Kidney epithelial cell (primary cell): ENCODE results near the gene ZBTB45. TPM values are rescaled to one million over a fixed set of nuclear protein-coding genes. Genes with fewer than 3 reads are reported as not detected.
"Not testable (repeated sequence)": the region's sequence is repeated elsewhere in the genome, so short reads cannot be mapped to it uniquely, and the experiment has no call there.

Experiments
- DNase-seq: peaks from one replicate; pipeline ENCODE4 v3.0.0-alpha.2; 2010; ENCODE audit warnings: low read depth
- H3K27me3 ChIP-seq: 2 replicates; pipeline ENCODE4 v1.6.0; 2011; ENCODE audit warnings: low read length; ENCODE audit not compliant: control insufficient read depth, insufficient read depth
- H3K36me3 ChIP-seq: 2 replicates; pipeline ENCODE4 v1.5.1; 2011; ENCODE audit warnings: low read length; ENCODE audit not compliant: control insufficient read depth, insufficient read depth
- H3K4me3 ChIP-seq: 2 replicates; pipeline ENCODE4 v1.5.1; 2011; ENCODE audit warnings: low read depth, mild to moderate bottlenecking, control low read depth, low read length
- CTCF ChIP-seq: IDR thresholded peaks from 2 replicates; pipeline ENCODE4 v1.5.1; 2011; ENCODE audit warnings: mild to moderate bottlenecking, moderate library complexity, low read length, control low read depth, inconsistent platforms; ENCODE audit not compliant: insufficient read depth, poor library complexity, severe bottlenecking
- total RNA-seq: library from RNA; depleted of rRNA; stranded (reverse); fragments of >200 nt; gene quantifications from 2 replicates; pipeline ENCODE4 v1.2.3, GENCODE V29; 2015

ZBTB45 gene
- total RNA-seq, 1 donor from 2014 or later = 16.2 TPM

GRCh38 chr19:58513213-58513693, 6.4 kb downstream of the ZBTB45 start:
- Histone ChIP-seq H3K4me3 (no peak overlapping the region), H3K27me3 (no peaks in the 10 kb centered on the region), H3K36me3 (no peaks in the 10 kb centered on the region)
- no peak for TF ChIP-seq CTCF
- DNase-seq = no peak

GRCh38 chr19:58511353-58512208, 8.0 kb downstream of the ZBTB45 start, which contains the start of gene SLC27A5:
SLC27A5 (minus strand) TSS chr19:58511992; CDS start chr19:58511955, 37 bp downstream.
- Histone ChIP-seq H3K27me3 (no peaks in the 10 kb centered on the region), H3K36me3 (no peaks in the 10 kb centered on the region), H3K4me3 (no peak within 1 kb of the TSS)
- no peak for TF ChIP-seq CTCF
- no peak for DNase-seq

- no peak for TF ChIP-seq CTCF
- no peak for DNase-seq
- H3K27me3 ChIP-seq = no peaks in the 10 kb centered on the region
These were observed 9.3 kb downstream of the ZBTB45 start for GRCh38 chr19:58510084-58510862.

GRCh38 chr19:58509731-58510083, 9.9 kb downstream of the ZBTB45 start:
- no peak for DNase-seq
- Histone ChIP-seq H3K36me3 (no peaks in the 10 kb centered on the region), H3K27me3 (no peaks in the 10 kb centered on the region), H3K4me3 (no peak overlapping the region)
- TF ChIP-seq CTCF = no peak

More at GRCh38 chr19:58510084-58510862, 9.3 kb downstream of the ZBTB45 start:
- H3K4me3 ChIP-seq = no peak overlapping the region
- no peaks in the 10 kb centered on the region for H3K36me3 ChIP-seq

GRCh38 chr19:58507602-58508223, 11.9 kb downstream of the ZBTB45 start:
- H3K27me3 ChIP-seq, H3K4me3 ChIP-seq, H3K36me3 ChIP-seq, DNase-seq: not testable (repeated sequence)

GRCh38 chr19:58500242-58500641, 19.4 kb downstream of the ZBTB45 start:
- TF ChIP-seq CTCF = no peak
- no peaks in the 10 kb centered on the region for H3K36me3 ChIP-seq
- no peaks in the 10 kb centered on the region for H3K27me3 ChIP-seq
- DNase-seq = no peak
- H3K4me3 ChIP-seq = no peak overlapping the region
